GM19099 (cell line): ENCODE results near the gene CALML5.

Experiments used
- POLR2A ChIP-seq: IDR thresholded peaks from 3 replicates; pipeline ENCODE4 v1.6.1; 2011; ENCODE audit warnings: low read depth; ENCODE audit not compliant: insufficient read length; ENCODE audit errors: extremely low read depth

CALML5 gene

GRCh38 chr10:5537684-5538083 is 38.3 kb upstream of the CALML5 start:
- no peak for TF ChIP-seq POLR2A

GRCh38 chr10:5536486-5537081 is 37.2 kb upstream of the CALML5 start:
- no peak for TF ChIP-seq POLR2A

- TF ChIP-seq POLR2A = no peak
Observed at GRCh38 chr10:5534880-5535856, 35.8 kb upstream of the CALML5 start.

- TF ChIP-seq POLR2A = no peak
Observed at GRCh38 chr10:5534051-5534821, 34.9 kb upstream of the CALML5 start.

- TF ChIP-seq POLR2A = no peak
Observed at GRCh38 chr10:5533098-5533731, 33.8 kb upstream of the CALML5 start.

GRCh38 chr10:5532618-5533097 is 33.3 kb upstream of the CALML5 start:
- no peak for TF ChIP-seq POLR2A

GRCh38 chr10:5532307-5532605 is 32.9 kb upstream of the CALML5 start:
- TF ChIP-seq POLR2A = no peak

GRCh38 chr10:5531558-5532306 is 32.4 kb upstream of the CALML5 start:
- TF ChIP-seq POLR2A = no peak

GRCh38 chr10:5530846-5531557 is 31.6 kb upstream of the CALML5 start:
- no peak for TF ChIP-seq POLR2A

- TF ChIP-seq POLR2A = no peak
Observed at GRCh38 chr10:5530412-5530806, 31.0 kb upstream of the CALML5 start.

- TF ChIP-seq POLR2A = no peak
Observed at GRCh38 chr10:5529702-5530411, 30.5 kb upstream of the CALML5 start.

GRCh38 chr10:5528989-5529701 is 29.8 kb upstream of the CALML5 start:
- TF ChIP-seq POLR2A = no peak
